Keratinocyte (primary cell): ENCODE data around the gene RNF13. TPM values are rescaled to one million over a fixed set of nuclear protein-coding genes. Genes with fewer than 3 reads are reported as not detected.

Experiments
- DNase-seq: peaks from one replicate; pipeline ENCODE4 v3.0.0-alpha.2; 2011; ENCODE audit warnings: low read depth, missing footprints, low spot score
- FAIRE-seq: peaks from 2 replicates; lab custom pipeline; 2011; peaks lifted over from hg19 to GRCh38; lab: Jason Lieb, UNC
- H2AFZ ChIP-seq: 2 replicates; pipeline ENCODE4 v1.6.0; 2012; ENCODE audit warnings: low read length, control low read depth, inconsistent platforms; ENCODE audit not compliant: control insufficient read depth
- H3K27ac ChIP-seq: 2 replicates; pipeline ENCODE4 v1.5.1; 2011; ENCODE audit warnings: low read length; ENCODE audit not compliant: control insufficient read depth, insufficient read depth
- H3K27me3 ChIP-seq: 3 replicates; pipeline ENCODE4 v1.6.0; 2011; ENCODE audit warnings: low read length; ENCODE audit not compliant: control insufficient read depth, insufficient read depth; ENCODE audit errors: extremely low read depth
- H3K36me3 ChIP-seq, 2 experiments: 2 replicates in 1 of 2; 3 replicates in 1 of 2; pipeline ENCODE4 v1.5.1; 2011; ENCODE audit warnings: low read length in 2 of 2, mild to moderate bottlenecking in 1 of 2; ENCODE audit not compliant: control insufficient read depth in 2 of 2, insufficient read depth in 2 of 2; ENCODE audit errors: extremely low read depth in 1 of 2
- H3K4me1 ChIP-seq: 3 replicates; pipeline ENCODE4 v1.5.1; 2011; ENCODE audit warnings: low read length; ENCODE audit not compliant: control insufficient read depth, insufficient read depth; ENCODE audit errors: extremely low read depth
- H3K4me2 ChIP-seq: 3 replicates; pipeline ENCODE4 v1.6.0; 2011; ENCODE audit warnings: low read depth, low read length; ENCODE audit not compliant: control insufficient read depth, insufficient read depth; ENCODE audit errors: extremely low read depth
- H3K4me3 ChIP-seq, 3 experiments: fragments of 200-600 bp in 1 of 3; sonication (generic) in 1 of 3; 2 replicates in 2 of 3; 3 replicates in 1 of 3; pipeline ENCODE4 v1.5.1; 2011 to 2016; ENCODE audit warnings: low read length in 3 of 3, mild to moderate bottlenecking in 3 of 3, control low read depth in 2 of 3, inconsistent platforms in 1 of 3, low read depth in 1 of 3, mixed read lengths in 1 of 3, mixed run types in 1 of 3, moderate library complexity in 1 of 3; ENCODE audit not compliant: control insufficient read depth in 2 of 3, insufficient read depth in 2 of 3; ENCODE audit errors: extremely low read depth in 1 of 3
- H3K79me2 ChIP-seq: 2 replicates; pipeline ENCODE4 v1.6.0; 2012; ENCODE audit warnings: low read length; ENCODE audit not compliant: control insufficient read depth, insufficient read depth
- H3K9ac ChIP-seq: 3 replicates; pipeline ENCODE4 v1.6.0; 2011; ENCODE audit warnings: low read length; ENCODE audit not compliant: control insufficient read depth, insufficient read depth; ENCODE audit errors: extremely low read depth
- H3K9me1 ChIP-seq: 3 replicates; pipeline ENCODE4 v1.6.0; 2011; ENCODE audit warnings: low read length; ENCODE audit not compliant: control insufficient read depth, insufficient read depth; ENCODE audit errors: extremely low read depth
- H3K9me3 ChIP-seq: 2 replicates; pipeline ENCODE4 v1.5.1; 2012; ENCODE audit warnings: low read depth, low read length; ENCODE audit not compliant: control insufficient read depth
- H4K20me1 ChIP-seq: 3 replicates; pipeline ENCODE4 v1.6.0; 2011; ENCODE audit warnings: low read length; ENCODE audit not compliant: control insufficient read depth, insufficient read depth; ENCODE audit errors: extremely low read depth
- CTCF ChIP-seq, 3 experiments: IDR thresholded peaks in 1 of 3; conservative IDR thresholded peaks in 1 of 3; optimal IDR thresholded peaks in 1 of 3; 2 replicates in 2 of 3; 3 replicates in 1 of 3; pipeline versions ENCODE3 to v1.5.1; 2011; ENCODE audit warnings: low read length in 3 of 3, mild to moderate bottlenecking in 3 of 3, moderate library complexity in 2 of 3, control low read depth in 1 of 3, inconsistent platforms in 1 of 3; ENCODE audit not compliant: insufficient read depth in 2 of 3; ENCODE audit errors: extremely low read depth in 1 of 3
- EZH2 ChIP-seq: IDR thresholded peaks from one replicate; pipeline ENCODE4 v1.6.1; 2012; ENCODE audit warnings: inconsistent platforms, mild to moderate bottlenecking, low read length, moderate library complexity
- dilution Hi-C: fragments of 300-500 bp; cut with MboI; formaldehyde crosslinking; loops from one replicate; pipeline ENCODE4 v1.7.0; 2020; ENCODE audit warnings: low sequenced_read_pairs; ENCODE audit not compliant: extremely low pct_ligation_motif_present
- polyA plus RNA-seq, 5 experiments: library from polyadenylated mRNA; depleted of rRNA in 3 of 5; stranded (reverse) in 3 of 5; stranded (forward) in 1 of 5; unstranded in 1 of 5; fragments of >200 nt; gene quantifications; 1 replicate in 1 of 5; 2 replicates in 3 of 5; 3 replicates in 1 of 5; pipeline versions ENCODE4 v1.2.1 to v1.2.3, GENCODE V29; 2011 to 2012; ENCODE audit warnings: missing spikeins in 2 of 5, low read depth in 1 of 5, low replicate concordance in 1 of 5

The RNF13 gene
- polyA plus RNA-seq, 1 donor (not counting 4 experiments of a cell fraction or from before 2014, with no cell fraction given), result 57.4 TPM

GRCh38 chr3:149801195-149801594, 11.8 kb upstream of the RNF13 start:
- no peak overlapping the region for H2AFZ ChIP-seq

GRCh38 chr3:149801639-149802038, 11.4 kb upstream of the RNF13 start:
- dilution Hi-C loops, result no loop called here
- FAIRE-seq, result no peak
- no peak overlapping the region for H3K27ac ChIP-seq

More at GRCh38 chr3:149801195-149801594, 11.8 kb upstream of the RNF13 start:
- Histone ChIP-seq H3K27ac (no peak overlapping the region), H3K9me3 (no peaks in the 10 kb centered on the region), H4K20me1 (no peaks in the 10 kb centered on the region), H3K9me1 (no peaks in the 10 kb centered on the region), H3K4me2 (no peak overlapping the region), H3K79me2 (no peaks in the 10 kb centered on the region), H3K4me3 (no peak overlapping the region), H3K36me3 (no peaks in the 10 kb centered on the region), H3K27me3 (no peaks in the 10 kb centered on the region), H3K4me1 (no peaks in the 10 kb centered on the region), H3K9ac (no peak overlapping the region)
- TF ChIP-seq CTCF (optimal IDR thresholded peaks at IDR 0.05 in 1 of 3, IDR thresholded peaks at IDR 0.05 in 1 of 3, conservative IDR thresholded peaks at IDR 0.05 in 1 of 3; ENCODE audit: extremely low read depth in 1 of 3, insufficient read depth in 2 of 3, low read length in 3 of 3) (no peak), EZH2 (no peak)
- dilution Hi-C loops, result no loop called here
- FAIRE-seq (no peak), DNase-seq (no peak)

More at GRCh38 chr3:149801639-149802038, 11.4 kb upstream of the RNF13 start:
- H3K79me2 ChIP-seq, result no peaks in the 10 kb centered on the region
- TF ChIP-seq EZH2 (no peak), CTCF (optimal IDR thresholded peaks at IDR 0.05 in 1 of 3, IDR thresholded peaks at IDR 0.05 in 1 of 3, conservative IDR thresholded peaks at IDR 0.05 in 1 of 3; ENCODE audit: extremely low read depth in 1 of 3, insufficient read depth in 2 of 3, low read length in 3 of 3) (no peak)
- no peaks in the 10 kb centered on the region for H3K4me1 ChIP-seq
- H3K9ac ChIP-seq, result no peak overlapping the region
- H4K20me1 ChIP-seq, result no peaks in the 10 kb centered on the region
- H3K4me3 ChIP-seq, result no peak overlapping the region
- H3K9me1 ChIP-seq, result no peaks in the 10 kb centered on the region
- H3K27me3 ChIP-seq, result no peaks in the 10 kb centered on the region
- H3K9me3 ChIP-seq, result no peaks in the 10 kb centered on the region
- no peak overlapping the region for H2AFZ ChIP-seq
- no peak for DNase-seq
- H3K36me3 ChIP-seq, result no peaks in the 10 kb centered on the region
- H3K4me2 ChIP-seq, result no peak overlapping the region
